NCI-H1105 (cell line): Measurements from ENCODE around the gene MYOG.

Source experiments
- DNase-seq: peaks from one replicate; lab custom pipeline; 2025; lab: John Stamatoyannopoulos, UW

MYOG gene

GRCh38 chr1:203085528-203086406, at the start of gene MYOG:
MYOG (minus strand) TSS chr1:203086012; CDS start chr1:203085961, 51 bp downstream.
- no peak for DNase-seq

DNA sequence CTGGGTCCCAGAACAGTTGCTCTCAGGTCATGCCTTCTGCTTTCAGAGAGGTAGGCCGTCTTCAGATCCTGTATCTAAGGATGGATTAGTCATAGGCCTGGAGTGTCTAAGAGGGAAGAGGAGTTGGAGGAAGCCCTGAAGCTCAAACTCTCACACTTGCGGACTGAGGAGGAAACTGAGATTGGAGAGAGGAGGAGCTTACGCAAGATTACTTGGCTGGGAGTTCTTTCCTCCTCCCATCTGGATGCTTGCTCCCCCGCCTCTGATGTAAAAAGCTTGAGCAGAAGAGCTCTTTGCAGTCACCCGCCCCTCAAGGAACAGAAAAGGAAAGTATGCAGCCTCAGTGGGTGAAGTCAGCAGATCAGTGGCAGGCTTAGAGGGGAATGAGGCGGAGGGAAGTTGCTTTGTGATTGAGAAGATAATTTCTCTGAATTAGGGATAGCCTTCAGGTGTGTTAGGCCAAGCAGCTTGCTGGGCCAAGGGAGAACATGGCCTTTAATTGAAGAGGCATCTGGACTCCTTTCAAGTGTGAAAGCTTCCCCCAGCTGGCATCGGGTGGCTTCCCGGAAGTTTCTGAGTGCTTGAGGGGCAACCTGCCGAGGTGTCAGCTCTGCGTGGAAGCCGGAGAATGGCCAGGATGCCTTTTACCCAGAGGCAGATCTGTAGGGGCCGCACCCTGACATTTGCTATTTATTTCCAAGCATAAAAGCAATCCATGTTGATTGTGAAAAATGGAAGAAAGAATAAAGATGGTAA, 48.3 kb upstream of the MYOG start:
- DNase-seq, result no peak

GRCh38 chr1:203131548-203132200, 45.9 kb upstream of the MYOG start:
- DNase-seq, result no peak

DNA sequence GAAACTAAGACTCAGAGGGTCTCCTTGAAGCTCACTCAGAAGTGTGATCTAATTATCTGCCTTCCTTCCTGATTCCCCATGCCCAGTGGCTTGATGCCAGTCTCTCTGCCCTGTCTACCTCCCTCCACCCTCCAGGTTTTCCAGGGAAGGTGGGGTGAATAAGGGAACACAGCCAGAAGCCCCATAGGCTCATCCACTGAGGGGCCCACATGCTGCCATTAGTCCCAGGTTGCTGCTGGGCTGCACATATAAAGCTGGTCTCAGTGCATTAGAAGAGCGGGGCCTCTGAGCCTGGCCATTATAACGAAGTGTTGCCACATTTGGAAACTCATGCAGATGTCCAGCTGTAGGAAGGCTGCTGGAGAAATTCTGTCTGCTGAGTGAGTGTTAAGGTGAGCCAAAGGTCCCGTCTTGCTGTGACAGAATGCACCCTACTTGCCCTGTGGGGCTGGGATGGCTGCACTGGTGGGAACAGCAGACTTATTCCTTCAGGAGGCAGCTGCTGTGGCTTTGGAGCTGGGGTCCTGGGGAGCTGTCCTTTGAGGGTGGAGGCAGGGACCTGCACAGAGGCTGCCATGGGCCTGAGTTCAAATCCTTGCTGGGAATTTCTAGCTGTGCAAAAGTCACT, 44.7 kb upstream of the MYOG start:
- no peak for DNase-seq

DNA sequence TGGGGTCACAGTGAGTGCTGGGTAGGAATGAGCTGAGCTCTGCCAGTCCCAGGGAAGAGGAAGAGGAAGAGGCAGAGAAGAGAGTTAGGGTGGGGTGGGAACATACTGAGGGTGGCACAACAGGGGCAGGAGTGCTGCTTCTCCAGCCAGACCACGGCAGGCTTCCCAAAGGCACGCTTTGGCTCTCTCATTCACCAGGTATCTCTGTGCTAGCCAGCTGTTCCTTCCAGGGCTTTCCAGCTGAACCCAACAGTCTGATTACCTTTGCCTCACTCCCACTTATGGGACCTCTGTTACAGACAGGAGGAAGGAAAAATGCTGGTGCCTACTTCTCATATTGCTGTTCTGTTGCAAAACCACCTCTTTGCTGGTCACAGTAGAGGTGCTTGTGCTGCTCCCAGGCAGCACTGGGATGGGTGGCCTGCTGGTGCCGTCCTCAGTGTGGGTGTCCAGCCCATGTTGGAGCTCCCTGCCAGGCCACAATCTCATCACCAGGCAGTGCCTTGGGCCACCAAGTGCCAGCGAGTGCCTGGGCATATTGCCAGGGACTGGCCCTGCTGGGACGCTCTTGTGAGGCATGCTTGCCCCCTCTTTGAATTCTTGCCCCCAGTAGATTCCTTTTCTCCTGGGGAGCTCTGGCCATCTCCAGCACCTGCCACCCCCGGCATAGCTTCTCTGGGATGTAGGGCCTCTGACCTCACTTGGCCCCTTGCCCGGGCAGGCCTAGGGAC, 43.9 kb upstream of the MYOG start:
- no peak for DNase-seq

- no peak for DNase-seq
Measured at GRCh38 chr1:203128716-203129500, 43.1 kb upstream of the MYOG start.

DNA sequence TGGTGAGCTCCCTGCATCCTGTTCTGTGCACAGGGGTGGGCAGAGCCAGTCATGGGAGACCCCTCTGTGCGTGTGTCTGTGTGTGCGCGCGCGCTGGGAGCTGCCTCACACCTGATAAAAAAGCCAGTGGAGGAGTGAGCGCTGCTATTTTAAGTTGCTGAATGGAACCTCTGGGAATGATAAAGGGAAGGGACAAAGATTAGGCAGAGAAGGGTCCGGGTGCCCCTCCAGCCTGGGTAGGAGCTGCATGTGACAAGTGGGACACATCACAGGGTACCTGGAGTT, 42.6 kb upstream of the MYOG start:
- no peak for DNase-seq

GRCh38 chr1:203127666-203128430, 42.0 kb upstream of the MYOG start, which contains the start of gene ADORA1:
ADORA1 (plus strand) TSS chr1:203127726; CDS start chr1:203128842, 1,116 bp downstream.
- peak; percentile 39 for DNase-seq

DNA sequence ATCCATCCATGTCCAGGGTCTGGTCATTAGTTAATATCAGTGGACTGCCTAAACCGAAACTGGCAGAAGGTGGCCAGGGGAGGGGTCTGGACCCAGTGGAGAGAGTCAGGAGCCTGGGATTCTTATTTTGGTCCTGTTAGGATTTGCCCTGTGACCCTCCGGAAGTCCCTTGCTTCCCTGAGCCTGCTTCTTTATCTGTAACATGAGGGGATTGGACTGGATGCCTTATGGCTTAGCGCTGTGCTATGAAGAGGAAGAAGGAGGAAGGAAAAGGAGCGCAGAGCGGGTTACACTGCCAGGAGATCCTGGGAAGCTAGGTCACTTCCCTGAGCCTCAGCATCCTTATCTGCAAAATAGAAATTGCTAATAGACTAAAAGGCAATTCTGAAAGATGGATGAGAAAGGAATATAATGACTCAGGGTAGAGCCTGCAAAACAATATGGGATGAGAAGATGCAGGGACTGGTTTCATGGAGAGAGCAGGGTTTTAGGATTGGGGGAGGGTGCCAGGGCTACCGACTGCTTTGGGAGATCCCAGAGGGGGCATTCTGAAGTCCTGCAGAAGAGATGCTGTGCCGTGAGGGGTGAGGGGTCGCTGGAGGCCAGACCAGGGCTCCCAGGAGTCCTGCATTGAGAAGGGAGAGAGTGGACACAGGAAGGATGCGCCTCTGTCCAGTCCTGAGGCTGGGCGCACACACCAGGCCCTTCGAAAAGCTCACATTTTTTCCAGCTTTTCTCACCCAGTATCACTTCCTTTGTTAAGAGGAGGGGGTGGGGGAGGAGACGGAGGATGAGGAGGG, 41.3 kb upstream of the MYOG start:
- DNase-seq, result no peak

- no peak for DNase-seq
Measured at GRCh38 chr1:203126151-203126865, 40.5 kb upstream of the MYOG start.

DNA sequence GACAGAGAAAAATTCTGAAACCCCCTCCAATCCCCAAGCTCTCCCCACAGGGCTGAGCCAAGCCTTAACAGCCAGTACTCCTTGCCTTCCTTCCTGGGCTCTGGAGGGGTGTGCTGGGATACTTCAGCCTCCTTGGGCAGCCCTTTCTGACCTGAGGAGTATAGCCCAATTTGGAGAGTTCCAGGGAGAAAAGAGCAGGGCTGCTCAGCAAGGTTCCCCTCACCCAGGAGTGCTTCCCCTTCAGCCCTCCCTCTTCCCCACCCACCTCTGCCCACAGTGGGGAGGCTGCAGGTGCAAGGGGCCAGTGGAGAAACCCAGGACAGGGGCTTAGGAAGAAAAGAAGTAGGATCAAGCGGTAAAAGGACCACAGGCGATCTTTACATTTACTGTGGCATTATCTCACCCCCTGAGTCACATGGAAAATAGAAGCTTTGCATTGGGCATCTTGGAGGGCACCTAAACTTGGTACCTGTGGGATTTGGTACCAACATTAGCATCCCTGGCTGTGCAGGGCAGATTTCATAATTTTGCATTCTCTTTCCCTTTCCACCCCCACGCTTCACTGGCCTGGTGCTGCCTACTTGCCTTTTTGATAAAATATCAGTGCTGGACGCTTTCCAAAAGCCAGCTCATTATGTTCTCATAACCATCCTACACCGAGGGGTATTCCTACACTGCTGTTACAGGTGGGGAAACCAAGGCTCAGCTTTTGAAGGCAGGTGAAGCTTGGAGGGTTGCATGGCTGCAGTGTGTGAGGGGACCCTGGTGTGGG, 38.9 kb upstream of the MYOG start:
- peak; percentile 27 for DNase-seq

DNA sequence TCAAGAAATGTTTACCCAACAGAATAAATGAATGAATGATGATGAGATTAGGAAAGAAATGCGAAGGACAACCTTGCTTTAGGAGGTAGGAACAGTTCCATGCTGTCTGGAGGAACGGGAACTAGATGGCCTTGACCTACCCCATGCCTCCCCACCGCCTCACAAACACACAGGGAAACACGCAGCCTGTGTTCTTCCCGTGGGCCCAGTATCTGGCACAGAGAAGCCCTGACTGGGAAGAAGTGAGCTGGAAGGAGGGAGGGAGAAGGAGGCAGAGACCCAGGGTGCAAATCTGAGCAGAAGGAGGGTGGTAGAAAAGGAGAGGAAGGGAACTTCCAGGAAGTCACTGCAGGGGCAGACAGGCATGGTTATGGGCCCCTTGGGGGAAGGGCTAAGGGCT, 38.2 kb upstream of the MYOG start:
- DNase-seq, result no peak

DNA sequence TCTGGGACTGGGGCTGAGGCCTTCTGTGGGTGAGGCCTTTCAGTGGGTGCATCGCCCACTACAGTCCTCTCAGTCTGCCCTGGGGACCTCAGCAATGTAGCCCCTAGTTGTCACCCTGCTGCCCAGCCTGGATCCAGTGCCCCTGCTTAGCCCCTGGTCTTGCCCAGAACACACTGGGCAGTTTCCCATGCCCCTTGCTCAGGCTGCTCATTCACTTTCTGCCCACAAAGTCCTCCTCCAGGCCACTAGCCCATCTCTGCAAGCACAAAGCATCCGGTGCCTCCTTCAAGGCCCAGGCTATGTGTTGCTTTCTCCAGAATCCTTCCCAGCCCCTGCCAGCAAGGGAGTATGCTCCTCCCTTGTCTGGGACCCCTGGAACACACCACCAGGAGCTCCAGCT, 36.3 kb upstream of the MYOG start:
- DNase-seq, result no peak

DNA sequence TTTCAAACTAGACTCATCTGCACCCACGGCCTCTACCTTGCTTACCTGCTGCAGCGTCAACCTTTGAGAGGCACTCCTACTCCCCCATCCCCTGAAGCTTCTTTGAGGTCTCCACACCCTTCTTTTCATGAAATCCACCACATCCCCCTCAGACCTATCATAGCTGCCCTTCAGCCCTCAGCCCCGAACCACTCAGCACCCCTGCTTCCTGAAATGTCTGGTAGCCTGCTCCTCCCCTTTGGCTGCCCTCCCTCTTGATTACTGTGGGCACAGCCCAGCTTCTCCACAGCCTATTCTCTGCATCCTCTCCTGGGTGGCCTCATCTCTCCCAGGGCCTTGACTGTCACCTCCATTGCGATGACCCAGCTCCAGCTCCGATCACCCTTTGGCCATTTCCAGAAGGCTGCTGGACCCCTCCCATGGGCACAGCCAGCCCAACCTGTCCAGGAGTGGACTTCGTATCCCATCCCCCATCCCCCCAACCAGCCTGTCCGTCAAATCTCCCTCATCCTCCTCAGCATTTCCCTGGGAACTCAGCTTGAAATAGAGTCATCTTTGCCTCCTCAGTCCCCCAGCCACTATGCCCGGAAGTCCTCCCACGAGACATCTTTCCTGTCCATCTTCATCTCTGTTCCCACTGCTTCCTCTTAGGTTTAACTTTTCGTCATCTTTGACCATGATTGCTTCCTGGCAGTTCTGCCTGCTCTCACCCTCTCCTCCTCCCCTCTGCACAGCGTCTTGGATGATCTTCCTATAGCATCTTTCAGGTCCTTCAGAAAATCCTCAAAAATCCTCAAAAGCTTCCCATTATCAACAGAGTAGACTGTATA, 35.6 kb upstream of the MYOG start:
- no peak for DNase-seq

- no peak for DNase-seq
Measured at GRCh38 chr1:203120325-203121153, 34.7 kb upstream of the MYOG start.
